T47D (cell line): Measurements from ENCODE around the gene GUCY1A2.
"Not testable (repeated sequence)": the region's sequence is repeated elsewhere in the genome, so short reads cannot be mapped to it uniquely, and the experiment has no call there.

Experiments
- DNase-seq, 2 experiments: peaks; one replicate each; pipeline versions ENCODE4 v3.0.0 to v3.0.0-alpha.2; 2011 to 2012; ENCODE audit warnings: low read depth in 1 of 2, low spot score in 1 of 2
- JUND ChIP-seq: IDR thresholded peaks from 2 replicates; pipeline ENCODE4 v1.6.1; 2012; ENCODE audit warnings: low read depth
- in situ Hi-C: cut with HindIII; loops from 2 replicates; pipeline ENCODE4 v1.10.0; 2016; ENCODE audit warnings: low sequenced_read_pairs, low pct_unique_long_range_greater_than_20kb

GUCY1A2 gene

DNA sequence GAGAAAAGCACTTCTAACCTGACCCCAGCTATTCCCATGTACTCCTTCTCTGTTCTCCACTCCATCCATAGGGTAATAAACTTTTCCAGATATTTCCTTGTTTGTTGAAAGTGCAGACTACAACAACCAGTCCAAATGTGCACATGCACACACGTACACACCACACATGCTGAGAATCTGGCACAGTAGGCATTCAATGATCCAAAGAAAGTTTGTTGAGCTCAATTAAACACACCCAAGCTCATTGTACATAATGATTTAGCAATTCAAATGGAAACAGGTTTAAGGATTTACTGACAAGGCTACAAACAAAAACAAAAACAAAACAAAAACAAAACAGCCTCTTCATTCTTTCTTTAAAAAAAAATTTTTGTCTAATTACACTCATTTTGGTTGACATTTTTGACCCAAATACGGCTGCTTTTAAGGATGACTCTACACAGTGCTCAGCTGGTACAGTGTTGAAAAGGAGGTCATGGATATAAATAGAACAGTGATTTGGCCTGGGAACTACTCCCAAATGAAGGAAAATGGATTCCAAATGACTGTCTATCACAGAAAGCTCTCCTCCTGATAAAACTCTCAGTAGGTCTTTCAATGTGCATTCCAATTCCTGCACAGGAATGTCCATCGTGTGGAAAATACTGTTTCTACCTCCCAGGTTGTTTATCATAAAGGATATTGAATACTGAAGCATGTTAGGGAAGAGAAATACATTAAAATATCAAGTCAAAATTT is 232.2 kb downstream of the GUCY1A2 start:
- DNase-seq = no peak
- no peak for TF ChIP-seq JUND
- in situ Hi-C loops = no loop called here

DNA sequence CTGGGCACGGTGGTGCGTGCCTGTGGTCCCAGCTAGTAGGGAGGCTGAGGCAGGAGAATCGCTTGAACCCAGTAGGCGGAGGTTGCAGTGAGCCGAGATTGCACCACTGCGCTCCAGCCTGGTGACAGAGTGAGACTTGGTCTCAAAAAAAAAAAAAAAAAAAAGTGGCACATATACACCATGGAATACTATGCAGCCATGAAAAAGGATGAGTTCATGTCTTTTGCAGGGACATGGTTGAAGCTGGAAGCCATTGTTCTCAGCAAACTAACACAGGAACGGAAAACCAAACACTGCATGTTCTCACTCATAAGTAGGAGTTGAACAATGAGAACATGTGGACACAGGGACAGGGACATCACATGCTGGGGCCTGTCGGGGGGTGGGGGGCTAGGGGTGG is 241.0 kb downstream of the GUCY1A2 start:
- DNase-seq, in situ Hi-C loops: not testable (repeated sequence)

DNA sequence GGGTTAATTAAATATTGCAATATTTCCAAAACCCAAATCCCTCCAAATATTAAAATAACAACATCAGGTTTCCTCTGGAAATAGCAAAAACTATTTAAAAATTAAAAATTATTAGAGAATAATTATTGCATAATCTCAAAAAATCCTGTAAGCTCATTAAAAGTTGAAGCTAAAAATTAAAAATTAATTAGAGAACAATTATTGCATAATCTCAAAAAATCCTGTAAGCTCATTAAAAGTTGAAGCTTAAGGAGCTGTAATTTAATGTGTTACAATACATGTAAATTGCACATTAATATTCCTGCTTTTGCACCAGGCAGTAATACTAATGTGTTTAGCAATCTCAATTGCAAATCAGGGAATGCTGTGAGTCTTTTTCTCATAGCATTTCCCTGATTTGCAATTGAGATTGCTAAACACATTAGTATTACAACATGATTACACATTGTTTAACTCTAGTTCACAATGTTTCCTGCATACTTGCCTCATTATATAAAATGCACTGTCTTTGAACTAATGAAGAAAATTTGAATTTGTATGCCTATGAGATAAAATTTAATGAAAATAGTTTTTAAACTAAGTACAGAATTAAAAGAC is 247.7 kb downstream of the GUCY1A2 start:
- no peak for DNase-seq

DNA sequence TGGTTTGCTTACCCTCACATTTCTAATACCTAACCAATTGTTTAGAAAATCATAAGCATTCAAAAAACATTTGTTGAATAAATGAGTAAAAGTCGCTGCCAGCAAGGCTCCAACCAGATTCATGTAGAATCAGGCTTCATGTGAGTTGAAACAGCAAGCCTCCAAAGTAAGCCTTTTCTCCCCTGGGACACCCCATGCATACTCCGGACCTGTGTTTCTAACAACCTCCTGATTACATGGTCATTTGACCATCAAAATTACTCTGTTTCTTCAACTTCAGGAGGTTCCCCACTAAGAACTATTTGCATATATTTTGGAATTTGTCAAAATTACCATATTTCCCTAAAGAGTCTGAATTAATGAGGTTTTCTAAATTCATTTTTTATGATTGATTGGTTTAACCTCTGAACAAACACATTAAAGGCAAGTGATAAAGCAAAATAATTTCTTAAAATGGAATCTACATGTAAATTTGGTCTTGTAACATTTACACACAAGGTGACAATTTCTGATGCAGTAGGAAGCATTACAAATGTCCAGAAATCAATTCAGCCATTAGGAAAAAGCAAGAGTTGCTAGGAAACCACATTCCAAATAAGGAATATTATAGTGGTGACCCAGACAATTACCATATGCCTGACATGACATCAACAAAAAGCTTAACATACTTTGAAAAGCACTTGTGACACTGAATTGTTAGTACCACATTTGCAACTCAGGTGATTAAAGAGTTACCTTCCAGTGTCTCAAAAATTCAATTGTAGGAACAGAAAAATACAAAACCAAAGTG is 252.6 kb downstream of the GUCY1A2 start:
- no peak for TF ChIP-seq JUND
- no peak for DNase-seq
- in situ Hi-C loops = no loop called here

More for the DNA sequence above, 247.7 kb downstream of the GUCY1A2 start:
- in situ Hi-C loops = no loop called here
- TF ChIP-seq JUND = no peak

DNA sequence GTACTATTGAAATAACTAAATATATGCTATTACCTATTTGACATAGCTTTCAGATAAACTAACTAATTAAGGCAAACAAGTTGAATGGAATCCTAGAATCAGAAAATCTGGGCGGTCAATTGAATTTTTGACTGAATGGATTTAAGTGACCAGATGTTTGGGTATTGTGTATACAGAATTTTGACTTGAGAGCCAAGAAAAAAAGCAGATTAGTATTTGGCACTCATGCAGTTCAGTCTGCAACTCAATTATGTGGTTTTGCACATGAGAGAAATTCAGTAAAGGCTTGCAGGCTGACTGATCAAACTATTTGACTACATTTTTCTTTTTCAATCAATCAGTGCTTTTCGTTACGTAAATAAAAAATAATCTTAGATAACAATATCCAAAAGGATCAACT is 254.8 kb downstream of the GUCY1A2 start:
- TF ChIP-seq JUND = no peak
- DNase-seq = no peak
- in situ Hi-C loops = no loop called here

DNA sequence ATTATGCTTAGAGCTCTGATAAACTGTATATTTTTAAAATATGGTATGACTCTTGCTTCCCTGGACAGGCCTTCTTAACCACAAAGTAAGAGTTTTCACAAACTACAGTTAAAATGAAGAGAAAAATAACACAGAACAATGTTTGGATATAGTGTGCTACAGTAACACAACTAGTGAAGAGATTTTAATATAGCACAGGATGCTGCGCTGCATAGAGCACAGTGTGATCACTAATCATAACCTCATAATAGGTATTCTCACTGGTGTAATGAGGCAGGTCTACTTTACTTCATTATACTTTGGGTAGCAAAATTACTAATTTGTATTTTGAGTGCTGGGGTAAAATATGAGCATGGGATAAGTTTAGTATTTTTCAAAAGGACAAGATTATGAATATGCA is 256.5 kb downstream of the GUCY1A2 start:
- in situ Hi-C loops = no loop called here
- no peak for DNase-seq
- no peak for TF ChIP-seq JUND

DNA sequence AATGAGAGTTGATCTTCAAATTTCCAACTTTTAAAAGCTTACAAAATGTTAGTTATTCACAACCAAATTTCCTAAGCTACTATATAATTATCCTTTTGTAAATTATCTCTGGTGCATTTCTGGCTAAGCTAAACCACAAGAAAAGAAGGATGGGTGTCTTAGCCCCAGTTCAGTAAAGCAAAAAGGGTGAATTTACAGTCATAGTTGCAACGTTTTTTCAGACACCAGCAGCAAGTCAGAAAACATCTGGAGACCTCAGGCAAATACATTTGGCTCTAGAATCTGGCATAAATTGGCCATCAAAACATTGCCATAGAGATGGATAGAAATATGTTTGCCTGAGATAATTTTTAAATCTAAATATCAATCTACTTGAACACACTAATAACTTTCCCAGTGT is 257.0 kb downstream of the GUCY1A2 start:
- in situ Hi-C loops = no loop called here
- DNase-seq = no peak
- TF ChIP-seq JUND = no peak

DNA sequence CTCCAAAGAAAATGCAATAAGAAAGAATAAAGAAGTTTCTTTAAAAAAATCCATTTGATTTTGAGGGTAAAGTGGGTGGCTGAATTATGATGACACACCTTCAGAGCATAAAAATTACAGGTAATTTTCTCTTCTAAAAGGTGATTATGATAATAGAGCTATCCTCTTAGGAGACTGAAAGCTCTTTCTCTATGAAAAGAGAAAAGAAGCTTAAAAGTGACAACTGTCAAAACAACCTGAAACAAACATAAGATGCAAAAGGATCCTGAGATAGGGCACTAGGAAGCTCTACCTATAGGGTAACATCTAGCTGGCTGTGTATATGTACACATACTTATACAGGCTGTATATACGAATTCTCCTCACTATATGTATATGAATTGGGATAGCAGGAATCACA is 270.2 kb downstream of the GUCY1A2 start:
- TF ChIP-seq JUND = no peak
- DNase-seq = no peak
- in situ Hi-C loops = no loop called here

DNA sequence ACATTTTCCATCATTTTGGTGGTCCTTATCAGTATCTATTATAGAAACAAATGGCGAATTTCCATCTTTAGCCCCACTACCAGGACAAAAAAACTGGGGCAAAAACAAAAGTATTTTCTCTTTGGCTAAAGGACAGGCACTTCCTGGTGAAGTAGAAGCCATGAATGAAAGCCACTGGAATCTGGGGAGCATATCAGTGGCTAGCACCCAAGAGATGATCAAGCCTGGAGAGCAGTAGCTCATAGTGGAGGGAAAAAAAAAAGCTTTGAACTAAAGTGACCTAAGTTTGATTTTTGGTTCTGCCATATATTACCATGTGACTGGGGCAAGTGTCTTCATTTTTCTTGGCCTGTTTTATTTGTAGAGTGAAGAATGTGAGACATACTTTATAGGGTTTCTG is 272.3 kb downstream of the GUCY1A2 start:
- no peak for TF ChIP-seq JUND
- in situ Hi-C loops = no loop called here
- DNase-seq = no peak

DNA sequence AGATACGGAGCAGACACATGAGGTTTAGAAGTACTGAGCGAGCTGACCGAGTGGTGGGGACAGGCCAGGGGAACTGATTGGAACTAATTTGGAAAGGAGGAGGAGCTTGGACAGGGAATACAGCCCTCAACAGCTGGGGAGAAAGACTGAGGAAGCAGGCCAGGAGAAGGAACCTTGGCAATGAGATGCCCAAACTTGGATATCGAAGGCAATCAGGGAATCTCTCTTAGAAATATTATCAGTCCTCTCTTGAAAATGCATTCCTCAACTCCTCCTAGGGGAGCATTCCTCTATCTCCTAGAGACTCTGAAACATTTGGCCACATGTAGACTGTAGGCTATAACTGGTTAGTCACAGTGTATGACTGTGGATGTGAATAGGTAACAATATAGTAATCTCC is 284.6 kb downstream of the GUCY1A2 start:
- in situ Hi-C loops = no loop called here
- no peak for TF ChIP-seq JUND
- DNase-seq = no peak

DNA sequence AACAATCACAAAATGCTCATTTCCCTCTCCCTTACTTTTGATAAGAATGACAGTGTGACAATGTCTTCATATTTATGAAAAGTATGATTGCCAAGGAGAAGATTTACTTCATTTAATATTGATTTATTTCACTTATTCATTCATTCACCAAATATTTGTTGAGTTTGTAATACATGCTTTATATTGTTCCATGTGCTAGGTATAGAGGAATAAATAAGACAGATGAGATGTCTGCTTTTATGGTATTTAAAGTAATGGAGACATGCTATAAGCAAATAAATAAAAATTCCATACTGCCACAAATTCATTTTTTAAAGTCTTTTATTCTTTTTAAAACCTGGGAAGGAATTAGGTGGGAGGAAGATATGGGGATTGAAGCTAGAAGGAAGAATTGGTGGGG is 289.4 kb downstream of the GUCY1A2 start:
- in situ Hi-C loops = no loop called here
- no peak for TF ChIP-seq JUND
- no peak for DNase-seq

DNA sequence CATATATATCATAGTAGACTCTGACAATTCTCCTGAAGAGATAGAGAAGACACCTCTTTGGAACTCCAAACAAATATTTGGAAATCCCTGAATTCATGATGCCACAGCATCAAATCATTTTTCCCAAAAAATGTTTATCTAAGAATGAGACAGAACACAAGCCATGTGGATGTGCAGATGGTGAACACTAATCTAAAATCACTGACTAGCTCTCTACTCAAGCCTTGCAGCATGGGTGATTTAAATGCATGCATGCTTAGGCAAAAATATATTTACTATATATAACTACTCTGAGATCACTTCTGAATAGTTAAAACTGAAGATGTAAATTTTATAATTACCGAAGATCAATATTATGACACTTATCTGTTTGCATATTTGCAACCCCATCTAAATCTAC is 289.9 kb downstream of the GUCY1A2 start:
- no peak for DNase-seq
- no peak for TF ChIP-seq JUND
- in situ Hi-C loops = no loop called here

DNA sequence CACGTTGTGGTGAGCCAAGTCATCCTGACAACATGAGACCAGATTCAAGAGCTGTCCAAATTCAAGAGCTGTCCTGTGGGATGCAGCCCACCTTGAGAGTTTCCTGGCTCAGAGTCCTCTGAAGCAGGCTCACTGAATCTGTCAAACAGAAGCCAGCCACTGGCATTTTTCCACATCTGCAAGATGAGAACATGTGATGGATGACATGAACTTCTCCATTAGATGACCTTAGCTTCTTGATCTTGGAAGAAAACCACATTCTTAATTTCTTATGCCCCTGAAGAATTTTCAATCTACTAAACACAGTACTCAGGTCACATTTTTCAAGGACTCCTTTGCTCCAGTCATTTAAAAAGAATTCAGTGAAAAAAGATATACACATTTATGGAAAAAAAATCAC is 291.0 kb downstream of the GUCY1A2 start:
- in situ Hi-C loops = no loop called here
- no peak for DNase-seq
- no peak for TF ChIP-seq JUND
